Caco-2 (cell line): ENCODE data around the gene PNPLA7. TPM values are rescaled to one million over a fixed set of nuclear protein-coding genes. Genes with fewer than 3 reads are reported as not detected.

Source experiments
- BruUV-seq: library from RNA; stranded (reverse); fragments of 400-500 nt; replicated peaks from 2 replicates; lab custom pipeline; 2021; lab: Mats Ljungman, UMichigan
- CTCF ChIA-PET: fragments of 300-600 bp; sonication (Branson Sonifier 250); formaldehyde crosslinking; loops from one replicate; lab custom pipeline; 2022; ENCODE audit warnings: antibody characterized with exemption; lab: Charles Lee
- POLR2A ChIA-PET: fragments of 300-600 bp; sonication (Branson Sonifier 250); formaldehyde crosslinking; loops from one replicate; lab custom pipeline; 2022; ENCODE audit warnings: antibody characterized with exemption; lab: Charles Lee
- DNase-seq, 2 experiments: peaks; one replicate each; pipeline versions ENCODE4 v3.0.0 to v3.0.0-alpha.2; 2020 to 2022
- H3K27me3 ChIP-seq: replicated peaks from 2 replicates; pipeline ENCODE4 v1.6.0; 2011; ENCODE audit warnings: low read length; ENCODE audit not compliant: control insufficient read depth, insufficient read depth
- H3K36me3 ChIP-seq: 2 replicates; pipeline ENCODE4 v1.5.1; 2011; ENCODE audit warnings: low read length; ENCODE audit not compliant: control insufficient read depth, insufficient read depth
- H3K4me1 ChIP-seq: fragments of 250-450 bp; sonication (Bioruptor Pico); 2 replicates; pipeline ENCODE4 v1.5.1; 2020; ENCODE audit warnings: mild to moderate bottlenecking
- H3K4me3 ChIP-seq: 2 replicates; pipeline ENCODE4 v1.5.1; 2011; ENCODE audit warnings: low read depth, mild to moderate bottlenecking, control low read depth, low read length
- H3K9me3 ChIP-seq: fragments of 250-450 bp; sonication (Bioruptor Pico); 2 replicates; pipeline ENCODE4 v1.5.1; 2020; ENCODE audit warnings: mild to moderate bottlenecking, moderate library complexity
- H3K27ac Mint-ChIP-seq: one replicate; pipeline ENCODE4 v1.8.0; 2022; ENCODE audit warnings: mixed read lengths; ENCODE audit not compliant: unreplicated experiment
- H3K27me3 Mint-ChIP-seq: one replicate; pipeline ENCODE4 v1.8.0; 2022; ENCODE audit warnings: mixed read lengths; ENCODE audit not compliant: insufficient read depth, unreplicated experiment
- H3K36me3 Mint-ChIP-seq: one replicate; pipeline ENCODE4 v1.8.0; 2022; ENCODE audit warnings: mild to moderate bottlenecking, mixed read lengths; ENCODE audit not compliant: insufficient read depth, unreplicated experiment
- H3K4me1 Mint-ChIP-seq: one replicate; pipeline ENCODE4 v1.8.0; 2022; ENCODE audit warnings: low read depth, mixed read lengths; ENCODE audit not compliant: unreplicated experiment
- H3K4me3 Mint-ChIP-seq: one replicate; pipeline ENCODE4 v1.8.0; 2022; ENCODE audit warnings: mild to moderate bottlenecking, moderate library complexity, mixed read lengths; ENCODE audit not compliant: unreplicated experiment
- H3K9me3 Mint-ChIP-seq: one replicate; pipeline ENCODE4 v1.8.0; 2022; ENCODE audit warnings: mixed read lengths; ENCODE audit not compliant: unreplicated experiment
- CTCF ChIP-seq, 2 experiments: fragments of 200-600 bp in 1 of 2; IDR thresholded peaks; 1 replicate in 1 of 2; 2 replicates in 1 of 2; pipeline versions ENCODE4 v1.5.1 to v1.8.0; 2011 to 2022; ENCODE audit warnings: antibody characterized with exemption in 1 of 2, control low read depth in 1 of 2, inconsistent platforms in 1 of 2, low read depth in 1 of 2, low read length in 1 of 2, mild to moderate bottlenecking in 1 of 2, moderate library complexity in 1 of 2; ENCODE audit not compliant: insufficient read depth in 1 of 2, severe bottlenecking in 1 of 2, unreplicated experiment in 1 of 2
- intact Hi-C: fragments of 100-400 bp; cut with micrococcal nuclease; formaldehyde crosslinking; loops from one replicate; pipeline ENCODE4 v1.10.0; 2022; ENCODE audit not compliant: unreplicated experiment
- total RNA-seq: library from RNA; stranded (reverse); gene quantifications from 2 replicates; pipeline ENCODE4 v1.2.3, GENCODE V29; 2022

The PNPLA7 gene
- total RNA-seq, 1 experiment from 2014 or later, result 1.8 TPM

- CTCF ChIA-PET, result no interaction called here
- peaks cover 22% of the 10 kb centered on the region for H3K9me3 Mint-ChIP-seq
- H3K4me3 Mint-ChIP-seq, result no peak overlapping the region
- no TSS peak for BruUV-seq
- Histone ChIP-seq H3K36me3 (no peaks in the 10 kb centered on the region), H3K4me3 (no peak overlapping the region), H3K4me1 (no peaks in the 10 kb centered on the region), H3K27me3 (no peaks in the 10 kb centered on the region), H3K9me3 (0 out of 2 replicates have a peak, but pooled peaks cover 3% of the 10 kb centered on the region)
- DNase-seq, result no peak
- no peak overlapping the region for H3K27ac Mint-ChIP-seq
- peaks cover 13% of the 10 kb centered on the region for H3K4me1 Mint-ChIP-seq
- H3K36me3 Mint-ChIP-seq, result peaks cover 26% of the 10 kb centered on the region
- intact Hi-C loops, result no loop called here
- peaks cover 11% of the 10 kb centered on the region for H3K27me3 Mint-ChIP-seq
- no peak for TF ChIP-seq CTCF (IDR thresholded peaks at IDR 0.05; ENCODE audit: insufficient read depth in 1 of 2, low read depth in 1 of 2, low read length in 1 of 2, severe bottlenecking in 1 of 2, unreplicated experiment in 1 of 2)
- POLR2A ChIA-PET, result no interaction called here
Observed at GRCh38 chr9:137504432-137504777, 45.8 kb downstream of the PNPLA7 start.

- CTCF ChIA-PET, result no interaction called here
- Mint-ChIP-seq H3K4me1 (peaks cover 13% of the 10 kb centered on the region), H3K4me3 (peak overlapping the region; percentile 71), H3K27me3 (peaks cover 11% of the 10 kb centered on the region), H3K27ac (peak overlapping the region; percentile 92), H3K36me3 (peaks cover 40% of the 10 kb centered on the region), H3K9me3 (peaks cover 22% of the 10 kb centered on the region)
- no peaks in the 10 kb centered on the region for H3K4me1 ChIP-seq
- no TSS peak for BruUV-seq
- intact Hi-C loops, result no loop called here
- no peaks in the 10 kb centered on the region for H3K27me3 ChIP-seq
- H3K9me3 ChIP-seq, result 0 out of 2 replicates have a peak, but pooled peaks cover 3% of the 10 kb centered on the region
- no peak for TF ChIP-seq CTCF (IDR thresholded peaks at IDR 0.05; ENCODE audit: insufficient read depth in 1 of 2, low read depth in 1 of 2, low read length in 1 of 2, severe bottlenecking in 1 of 2, unreplicated experiment in 1 of 2)
- peak; percentile 52 to 62 for DNase-seq
- POLR2A ChIA-PET, result no interaction called here
- H3K36me3 ChIP-seq, result no peaks in the 10 kb centered on the region
- H3K4me3 ChIP-seq, result no peak overlapping the region
Observed at GRCh38 chr9:137502008-137502911, 47.9 kb downstream of the PNPLA7 start.

GRCh38 chr9:137501457-137501856 is 48.7 kb downstream of the PNPLA7 start:
- no peaks in the 10 kb centered on the region for H3K36me3 ChIP-seq
- no TSS peak for BruUV-seq
- CTCF ChIA-PET, result no interaction called here
- POLR2A ChIA-PET, result no interaction called here
- Mint-ChIP-seq H3K9me3 (peaks cover 22% of the 10 kb centered on the region), H3K4me3 (peak overlapping the region; percentile 71), H3K27me3 (peaks cover 11% of the 10 kb centered on the region), H3K4me1 (peaks cover 13% of the 10 kb centered on the region), H3K36me3 (peaks cover 40% of the 10 kb centered on the region), H3K27ac (peak overlapping the region; percentile 92)
- TF ChIP-seq CTCF (IDR thresholded peaks at IDR 0.05; ENCODE audit: insufficient read depth in 1 of 2, low read depth in 1 of 2, low read length in 1 of 2, severe bottlenecking in 1 of 2, unreplicated experiment in 1 of 2), result no peak
- H3K4me3 ChIP-seq, result no peak overlapping the region
- DNase-seq, result no peak
- H3K27me3 ChIP-seq, result no peaks in the 10 kb centered on the region
- H3K4me1 ChIP-seq, result no peaks in the 10 kb centered on the region
- intact Hi-C loops, result no loop called here
- 0 out of 2 replicates have a peak, but pooled peaks cover 3% of the 10 kb centered on the region for H3K9me3 ChIP-seq
